Lower lobe of right lung (tissue), 2 donors: ENCODE results near the gene FGF4. TPM values are rescaled to one million over a fixed set of nuclear protein-coding genes. Genes with fewer than 3 reads are reported as not detected.

Experiments
- ATAC-seq, 2 donors: fragments of 200-7000 bp; cut with Tn5 transposase; one replicate each; pipeline ENCODE4 v1.9.1; 2020 to 2022; ENCODE audit warnings: mild to moderate bottlenecking in 2 of 2, moderate library complexity in 2 of 2
- DNase-seq: peaks from one replicate; pipeline ENCODE4 v3.0.0-alpha.2; 2020
- H3K27ac ChIP-seq: fragments of 200-600 bp; one replicate; pipeline ENCODE4 v1.8.0; 2022
- H3K27me3 ChIP-seq: fragments of 200-600 bp; one replicate; pipeline ENCODE4 v1.8.0; 2022; ENCODE audit warnings: low read depth
- H3K36me3 ChIP-seq: fragments of 200-600 bp; one replicate; pipeline ENCODE4 v1.8.0; 2022; ENCODE audit warnings: mild to moderate bottlenecking
- H3K4me1 ChIP-seq: fragments of 200-600 bp; one replicate; pipeline ENCODE4 v1.8.0; 2022
- H3K4me3 ChIP-seq: fragments of 200-600 bp; one replicate; pipeline ENCODE4 v1.8.0; 2022; ENCODE audit warnings: mild to moderate bottlenecking
- H3K9me3 ChIP-seq: fragments of 200-600 bp; one replicate; pipeline ENCODE4 v1.8.0; 2022
- CTCF ChIP-seq: fragments of 200-600 bp; IDR thresholded peaks from one replicate; pipeline ENCODE4 v1.8.0; 2022; ENCODE audit warnings: antibody characterized with exemption, mild to moderate bottlenecking
- intact Hi-C: fragments of 100-400 bp; cut with DNase I; formaldehyde crosslinking; loops from one replicate; pipeline ENCODE4 v1.11.0; 2022
- total RNA-seq: library from RNA; stranded (reverse); fragmentation: NEBNext Ultra II Directional; extraction: Animal tissue kit (Norgen Biotek cat#: 25700); gene quantifications from one replicate; pipeline ENCODE4 v1.2.1, GENCODE V29; 2021
- donor health status: DM: no; HTN: yes; CAD: no; lungs with severe emphysema.

Gene FGF4
- total RNA-seq, 1 donor from 2014 or later, result not detected

- TF ChIP-seq CTCF, result no peak
- intact Hi-C loops, result no loop called here
- Histone ChIP-seq H3K4me1 (no peaks in the 10 kb centered on the region), H3K27me3 (peaks cover 8% of the 10 kb centered on the region), H3K9me3 (no peaks in the 10 kb centered on the region), H3K36me3 (no peaks in the 10 kb centered on the region), H3K4me3 (no peak overlapping the region), H3K27ac (no peak overlapping the region)
- DNase-seq, result no peak
- ATAC-seq, result no peak
These were observed 16.4 kb upstream of the FGF4 start for GRCh38 chr11:69791276-69792180.

GRCh38 chr11:69788956-69789355 lies 13.8 kb upstream of the FGF4 start:
- TF ChIP-seq CTCF, result no peak
- H3K27me3 ChIP-seq, result peaks cover 8% of the 10 kb centered on the region
- no peak overlapping the region for H3K27ac ChIP-seq
- ATAC-seq (no peak), DNase-seq (no peak)
- no peak overlapping the region for H3K4me3 ChIP-seq
- no peaks in the 10 kb centered on the region for H3K4me1 ChIP-seq
- intact Hi-C loops, result no loop called here
- no peaks in the 10 kb centered on the region for H3K9me3 ChIP-seq
- no peaks in the 10 kb centered on the region for H3K36me3 ChIP-seq

GRCh38 chr11:69787906-69788305 lies 12.8 kb upstream of the FGF4 start:
- H3K9me3 ChIP-seq, result no peaks in the 10 kb centered on the region
- no peak for DNase-seq
- TF ChIP-seq CTCF, result no peak
- peaks cover 8% of the 10 kb centered on the region for H3K27me3 ChIP-seq
- no peak overlapping the region for H3K27ac ChIP-seq
- no peak overlapping the region for H3K4me3 ChIP-seq
- no peaks in the 10 kb centered on the region for H3K4me1 ChIP-seq
- intact Hi-C loops, result no loop called here
- no peaks in the 10 kb centered on the region for H3K36me3 ChIP-seq
- peak in 1 of 2 donors; percentile 10 for ATAC-seq

GRCh38 chr11:69787457-69787856 lies 12.3 kb upstream of the FGF4 start:
- no peak for ATAC-seq
- no peaks in the 10 kb centered on the region for H3K4me1 ChIP-seq
- intact Hi-C loops, result no loop called here

GRCh38 chr11:69781241-69781640 lies 6.1 kb upstream of the FGF4 start:
- Histone ChIP-seq H3K27ac (no peak overlapping the region), H3K36me3 (no peaks in the 10 kb centered on the region), H3K4me1 (no peaks in the 10 kb centered on the region), H3K4me3 (no peak overlapping the region), H3K9me3 (no peaks in the 10 kb centered on the region), H3K27me3 (peaks cover 16% of the 10 kb centered on the region)
- intact Hi-C loops, result no loop called here
- ATAC-seq (no peak), DNase-seq (no peak)
- TF ChIP-seq CTCF, result no peak

More at GRCh38 chr11:69787457-69787856, 12.3 kb upstream of the FGF4 start:
- Histone ChIP-seq H3K9me3 (no peaks in the 10 kb centered on the region), H3K27ac (no peak overlapping the region), H3K4me3 (no peak overlapping the region), H3K36me3 (no peaks in the 10 kb centered on the region), H3K27me3 (peaks cover 8% of the 10 kb centered on the region)
- DNase-seq, result no peak
- TF ChIP-seq CTCF, result no peak
